B cell (primary cell): ENCODE measurements around the gene PDE10A.

Experiments
- CTCF ChIP-seq: fragments of 200-600 bp; IDR thresholded peaks from one replicate; pipeline ENCODE4 v1.8.0; 2022; ENCODE audit warnings: antibody characterized with exemption, mild to moderate bottlenecking
- EZH2 ChIP-seq: IDR thresholded peaks from 2 replicates; pipeline ENCODE4 v1.6.1; 2012; ENCODE audit warnings: borderline replicate concordance, low read depth, mild to moderate bottlenecking, moderate library complexity, low read length; ENCODE audit not compliant: insufficient read depth, poor library complexity, severe bottlenecking

GRCh38 chr6:165566088-165566828 lies 96.8 kb downstream of the PDE10A start:
- TF ChIP-seq CTCF (no peak), EZH2 (no peak)
